ENCODE results near the gene TNFRSF14.

Gene TNFRSF14

GRCh38 chr1:2525920-2526823, 30.0 kb upstream of the TNFRSF14 start, which contains the start of gene PANK4:
PANK4 (minus strand) TSS chr1:2526596; CDS start chr1:2526587, 9 bp downstream.
- TF ChIP-seq TAF1 (IDR thresholded peaks at IDR 0.05; ENCODE audit: low read depth) (peak; percentile 64; the same call in 1 of the 2 replicates), TCF12 (IDR thresholded peaks at IDR 0.05; ENCODE audit: low read depth) (peak; percentile 49; the same call in 1 of the 2 replicates), MAX (IDR thresholded peaks at IDR 0.05) (peak; percentile 23), EGR1 (IDR thresholded peaks at IDR 0.05) (peak; percentile 80), NFIC (IDR thresholded peaks at IDR 0.05) (no peak), YY1 (IDR thresholded peaks at IDR 0.05; ENCODE audit: low read depth) (peak; percentile 92), FOXM1 (IDR thresholded peaks at IDR 0.05; ENCODE audit: borderline replicate concordance, low read depth) (no peak), ZBTB7A (IDR thresholded peaks at IDR 0.05; ENCODE audit: low read depth) (peak; percentile 93), REST (IDR thresholded peaks at IDR 0.05; ENCODE audit: low read depth) (no peak), USF1 (IDR thresholded peaks at IDR 0.05) (no peak), CEBPB (IDR thresholded peaks at IDR 0.05) (no peak)

- TF ChIP-seq CEBPB (IDR thresholded peaks at IDR 0.05) (no peak), ZBTB7A (IDR thresholded peaks at IDR 0.05; ENCODE audit: low read depth) (no peak), TAF1 (IDR thresholded peaks at IDR 0.05; ENCODE audit: low read depth) (no peak), FOXM1 (IDR thresholded peaks at IDR 0.05; ENCODE audit: borderline replicate concordance, low read depth) (no peak), REST (IDR thresholded peaks at IDR 0.05; ENCODE audit: low read depth) (no peak), TEAD4 (IDR thresholded peaks at IDR 0.05) (no peak), CREB1 (IDR thresholded peaks at IDR 0.05; ENCODE audit: low read depth) (no peak), TCF12 (IDR thresholded peaks at IDR 0.05; ENCODE audit: low read depth) (no peak), EP300 (IDR thresholded peaks at IDR 0.05; ENCODE audit: borderline replicate concordance) (no peak), MAX (IDR thresholded peaks at IDR 0.05) (no peak)
Observed at GRCh38 chr1:2526824-2527555, 29.2 kb upstream of the TNFRSF14 start.

- TF ChIP-seq CEBPB (IDR thresholded peaks at IDR 0.05) (no peak), FOXM1 (IDR thresholded peaks at IDR 0.05; ENCODE audit: borderline replicate concordance, low read depth) (no peak), TEAD4 (IDR thresholded peaks at IDR 0.05) (no peak)
Observed at GRCh38 chr1:2527556-2527860, 28.7 kb upstream of the TNFRSF14 start.

- TF ChIP-seq CEBPB (IDR thresholded peaks at IDR 0.05): no peak
- no peak for TF ChIP-seq CREB1 (IDR thresholded peaks at IDR 0.05; ENCODE audit: low read depth)
- TF ChIP-seq EGR1 (IDR thresholded peaks at IDR 0.05): no peak
- TF ChIP-seq FOXM1 (IDR thresholded peaks at IDR 0.05; ENCODE audit: borderline replicate concordance, low read depth): no peak
- no peak for TF ChIP-seq ZBTB7A (IDR thresholded peaks at IDR 0.05; ENCODE audit: low read depth)
- no peak for TF ChIP-seq TAF1 (IDR thresholded peaks at IDR 0.05; ENCODE audit: low read depth)
- TF ChIP-seq EP300 (IDR thresholded peaks at IDR 0.05; ENCODE audit: borderline replicate concordance): no peak
- TF ChIP-seq TCF12 (IDR thresholded peaks at IDR 0.05; ENCODE audit: low read depth): no peak
- no peak for TF ChIP-seq YY1 (IDR thresholded peaks at IDR 0.05; ENCODE audit: low read depth)
- no peak for TF ChIP-seq USF1 (IDR thresholded peaks at IDR 0.05)
- TF ChIP-seq NFIC (IDR thresholded peaks at IDR 0.05): no peak; the same call in 1 of the 2 replicates
- no peak for TF ChIP-seq REST (IDR thresholded peaks at IDR 0.05; ENCODE audit: low read depth)
- TF ChIP-seq TEAD4 (IDR thresholded peaks at IDR 0.05): no peak
- no peak for TF ChIP-seq MAX (IDR thresholded peaks at IDR 0.05)
- TF ChIP-seq RAD21 (IDR thresholded peaks at IDR 0.05; ENCODE audit: low read depth): no peak
Observed at GRCh38 chr1:2528016-2528415, 28.2 kb upstream of the TNFRSF14 start.
